Type B pancreatic cell (in vitro differentiated cells): ENCODE measurements around the gene KCNJ16. TPM values are rescaled to one million over a fixed set of nuclear protein-coding genes. Genes with fewer than 3 reads are reported as not detected.
A peak's percentile ranks its signal among the peaks of the same experiment; 100 is the strongest.

Source experiments
- DNase-seq: peaks from one replicate; pipeline ENCODE4 v3.0.0; 2021; ENCODE audit warnings: mixed read lengths; ENCODE audit not compliant: unreplicated experiment; ENCODE audit errors: extremely low spot score
- H3K27ac Mint-ChIP-seq: 2 replicates; pipeline ENCODE4 v1.8.0; 2021; ENCODE audit warnings: mild to moderate bottlenecking, mixed read lengths
- H3K27me3 Mint-ChIP-seq: 2 replicates; pipeline ENCODE4 v1.8.0; 2021; ENCODE audit warnings: mixed read lengths
- H3K36me3 Mint-ChIP-seq: 2 replicates; pipeline ENCODE4 v1.8.0; 2021; ENCODE audit warnings: mixed read lengths
- H3K4me1 Mint-ChIP-seq: one replicate; pipeline ENCODE4 v1.8.0; 2021; ENCODE audit warnings: mixed read lengths; ENCODE audit not compliant: unreplicated experiment
- H3K4me3 Mint-ChIP-seq: 2 replicates; pipeline ENCODE4 v1.8.0; 2021; ENCODE audit warnings: mild to moderate bottlenecking, mixed read lengths
- H3K9me3 Mint-ChIP-seq: 2 replicates; pipeline ENCODE4 v1.8.0; 2021; ENCODE audit warnings: mixed read lengths
- total RNA-seq: library from RNA; stranded (reverse); gene quantifications from 2 replicates; pipeline ENCODE4 v1.2.1, GENCODE V29; 2021; ENCODE audit warnings: low replicate concordance
- TF ChIP-seq, protein P1 (sequence below): fragments of 200-600 bp; sonication (generic); conservative IDR thresholded peaks from 2 replicates; pipeline ENCODE4 v1.5.0; 2021; ENCODE audit warnings: antibody characterized with exemption, mild to moderate bottlenecking

The KCNJ16 gene
- total RNA-seq, 1 donor from 2014 or later, result 13.5 TPM

DNA sequence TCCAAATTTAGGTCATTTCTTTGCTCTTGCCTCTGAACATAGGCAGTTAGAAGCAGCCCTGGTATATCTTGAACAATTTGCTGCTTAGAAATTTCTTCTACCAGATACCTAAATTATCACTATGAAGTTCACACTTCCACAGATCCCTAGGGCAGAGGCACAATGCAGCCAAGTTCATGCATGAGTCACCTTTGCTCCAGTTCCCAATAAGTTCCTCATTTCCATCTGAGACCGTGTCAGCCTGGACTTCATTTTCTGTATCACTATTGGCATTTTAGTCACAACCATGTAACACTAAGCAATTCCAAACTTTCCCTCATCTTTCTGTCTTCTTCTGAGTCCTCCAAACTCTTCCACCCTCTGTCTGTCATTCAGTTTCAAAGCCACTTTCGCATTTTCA lies 45.0 kb downstream of the KCNJ16 start:
- peaks cover 21% of the 10 kb centered on the region for H3K4me1 Mint-ChIP-seq

DNA sequence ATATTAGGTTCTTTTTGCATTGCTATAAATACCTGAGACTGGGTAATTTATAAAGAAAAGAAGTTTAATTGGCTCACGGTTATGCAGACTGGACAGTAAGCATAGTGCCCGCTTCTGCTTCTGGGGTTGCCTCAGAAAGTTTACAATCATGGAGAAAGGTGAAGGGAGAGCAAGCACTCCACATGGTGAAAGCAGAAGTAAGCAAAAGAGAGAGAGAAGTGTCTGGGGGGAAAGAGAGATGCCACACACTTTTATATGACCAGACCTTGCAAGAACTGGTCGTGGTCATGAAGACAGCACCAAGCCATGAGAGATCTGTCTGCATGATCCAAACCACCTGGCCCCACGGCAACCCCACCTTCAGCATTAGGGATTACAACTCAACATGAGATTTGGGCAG lies 45.4 kb downstream of the KCNJ16 start:
- TF ChIP-seq, protein P1, sequence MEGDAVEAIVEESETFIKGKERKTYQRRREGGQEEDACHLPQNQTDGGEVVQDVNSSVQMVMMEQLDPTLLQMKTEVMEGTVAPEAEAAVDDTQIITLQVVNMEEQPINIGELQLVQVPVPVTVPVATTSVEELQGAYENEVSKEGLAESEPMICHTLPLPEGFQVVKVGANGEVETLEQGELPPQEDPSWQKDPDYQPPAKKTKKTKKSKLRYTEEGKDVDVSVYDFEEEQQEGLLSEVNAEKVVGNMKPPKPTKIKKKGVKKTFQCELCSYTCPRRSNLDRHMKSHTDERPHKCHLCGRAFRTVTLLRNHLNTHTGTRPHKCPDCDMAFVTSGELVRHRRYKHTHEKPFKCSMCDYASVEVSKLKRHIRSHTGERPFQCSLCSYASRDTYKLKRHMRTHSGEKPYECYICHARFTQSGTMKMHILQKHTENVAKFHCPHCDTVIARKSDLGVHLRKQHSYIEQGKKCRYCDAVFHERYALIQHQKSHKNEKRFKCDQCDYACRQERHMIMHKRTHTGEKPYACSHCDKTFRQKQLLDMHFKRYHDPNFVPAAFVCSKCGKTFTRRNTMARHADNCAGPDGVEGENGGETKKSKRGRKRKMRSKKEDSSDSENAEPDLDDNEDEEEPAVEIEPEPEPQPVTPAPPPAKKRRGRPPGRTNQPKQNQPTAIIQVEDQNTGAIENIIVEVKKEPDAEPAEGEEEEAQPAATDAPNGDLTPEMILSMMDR, result no peak
- Mint-ChIP-seq H3K4me1 (peaks cover 21% of the 10 kb centered on the region), H3K36me3 (no peaks in the 10 kb centered on the region), H3K27me3 (no peaks in the 10 kb centered on the region), H3K9me3 (no peaks in the 10 kb centered on the region), H3K4me3 (no peak overlapping the region), H3K27ac (no peak overlapping the region)
- DNase-seq, result no peak

More for the DNA sequence above, 45.0 kb downstream of the KCNJ16 start:
- no peaks in the 10 kb centered on the region for H3K27me3 Mint-ChIP-seq
- no peak overlapping the region for H3K27ac Mint-ChIP-seq
- H3K4me3 Mint-ChIP-seq, result no peak overlapping the region
- TF ChIP-seq, protein P1, result no peak
- no peaks in the 10 kb centered on the region for H3K9me3 Mint-ChIP-seq
- no peaks in the 10 kb centered on the region for H3K36me3 Mint-ChIP-seq
- DNase-seq, result no peak

DNA sequence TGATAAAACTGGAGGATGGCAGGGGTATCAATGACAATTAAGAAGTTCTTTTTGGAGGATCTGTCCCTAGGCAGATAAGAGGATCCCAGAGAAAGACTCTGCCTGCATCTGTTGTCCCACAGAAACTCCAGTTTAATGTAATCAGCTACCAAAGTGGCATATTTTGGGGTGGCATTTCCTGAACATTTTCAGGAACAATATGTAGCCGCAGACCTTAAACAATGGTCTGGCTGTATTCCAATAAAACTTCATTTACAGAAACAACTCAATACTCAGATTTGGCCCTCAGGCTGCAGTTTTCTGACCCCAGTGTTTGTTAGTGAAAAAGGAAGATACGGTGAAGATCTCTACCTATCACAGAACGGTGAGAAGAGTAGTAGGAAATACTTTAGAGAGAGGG lies 46.1 kb downstream of the KCNJ16 start:
- no peaks in the 10 kb centered on the region for H3K36me3 Mint-ChIP-seq
- H3K27ac Mint-ChIP-seq, result no peak overlapping the region
- DNase-seq, result no peak
- peaks cover 21% of the 10 kb centered on the region for H3K4me1 Mint-ChIP-seq
- no peaks in the 10 kb centered on the region for H3K9me3 Mint-ChIP-seq
- H3K4me3 Mint-ChIP-seq, result no peak overlapping the region
- TF ChIP-seq, protein P1, result no peak
- no peaks in the 10 kb centered on the region for H3K27me3 Mint-ChIP-seq

DNA sequence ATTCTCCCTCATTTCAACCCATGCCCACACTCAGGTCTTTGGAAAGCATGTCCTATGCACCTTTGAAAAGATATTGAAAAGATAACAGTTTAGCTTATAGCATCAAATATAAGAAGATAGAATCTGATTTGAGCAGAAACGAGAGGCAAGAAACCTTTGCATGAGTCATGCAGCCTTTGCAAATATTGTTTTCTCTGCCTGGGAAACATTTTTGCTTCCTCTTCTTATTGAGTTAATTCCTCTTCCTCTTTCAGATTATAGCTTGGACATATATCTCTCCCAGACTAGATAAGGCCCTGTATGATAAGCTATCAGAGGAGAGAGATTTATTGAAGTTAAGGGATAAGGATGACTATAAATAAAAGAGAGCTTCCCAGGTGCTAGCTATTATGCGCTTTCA lies 48.2 kb downstream of the KCNJ16 start:
- H3K36me3 Mint-ChIP-seq, result peaks cover 3% of the 10 kb centered on the region
- TF ChIP-seq, protein P1, result no peak
- H3K9me3 Mint-ChIP-seq, result peaks cover 9% of the 10 kb centered on the region
- H3K4me3 Mint-ChIP-seq, result no peak overlapping the region
- H3K27ac Mint-ChIP-seq, result peak overlapping the region; percentile 2
- DNase-seq, result no peak
- peaks cover 21% of the 10 kb centered on the region for H3K4me1 Mint-ChIP-seq
- H3K27me3 Mint-ChIP-seq, result no peaks in the 10 kb centered on the region

DNA sequence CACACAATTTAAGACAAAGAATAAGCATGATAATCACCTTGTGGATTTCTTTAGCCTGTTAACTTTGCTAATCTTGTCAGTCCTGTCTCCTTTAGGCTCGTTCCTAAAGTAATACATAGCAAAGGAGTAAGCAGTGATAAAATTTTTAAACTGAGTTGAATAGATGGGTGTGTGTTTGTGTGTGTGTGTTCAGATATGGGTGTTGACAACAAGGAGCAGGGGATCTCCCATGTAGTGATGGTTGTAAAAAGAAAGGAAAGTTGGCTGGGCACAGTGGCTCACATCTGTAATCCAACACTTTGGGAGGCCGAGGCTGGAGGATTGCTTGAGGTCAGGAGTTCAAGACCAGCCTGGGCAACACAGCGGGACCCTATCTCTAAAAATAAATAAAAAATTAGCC lies 49.7 kb downstream of the KCNJ16 start:
- DNase-seq, result no peak
- TF ChIP-seq, protein P1, result no peak
- H3K9me3 Mint-ChIP-seq, result peaks cover 13% of the 10 kb centered on the region
- H3K27me3 Mint-ChIP-seq, result no peaks in the 10 kb centered on the region
- no peak overlapping the region for H3K4me3 Mint-ChIP-seq
- peaks cover 3% of the 10 kb centered on the region for H3K36me3 Mint-ChIP-seq
- peak overlapping the region; percentile 50 for H3K27ac Mint-ChIP-seq
- H3K4me1 Mint-ChIP-seq, result peaks cover 21% of the 10 kb centered on the region
